ENCODE data around the gene INIP.
A peak's percentile ranks its signal among the peaks of the same experiment; 100 is the strongest.

INIP gene

GRCh38 chr9:112669326-112669725 lies 48.6 kb downstream of the INIP start:
- no peak for DNase-seq

- DNase-seq = no peak
These were observed 52.6 kb downstream of the INIP start for GRCh38 chr9:112665347-112665746.

DNA sequence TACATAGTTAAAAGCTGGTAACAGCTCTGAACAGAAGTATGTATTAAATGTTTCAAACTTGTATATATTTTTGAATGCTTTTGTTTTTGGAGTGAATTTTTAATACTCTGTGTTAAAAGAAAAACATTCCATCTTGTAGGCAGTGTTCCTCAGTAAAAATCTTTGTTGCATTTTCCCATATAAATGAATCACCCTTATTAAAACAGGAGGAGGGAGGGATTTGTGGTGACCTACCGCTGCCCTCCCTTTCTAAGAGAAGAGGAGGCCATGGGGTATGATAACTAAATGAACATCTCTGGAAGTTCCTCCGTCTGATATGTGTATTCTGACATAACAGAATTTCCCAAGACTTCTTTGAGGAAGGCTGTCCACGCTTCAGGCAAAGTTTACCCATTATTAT lies 53.4 kb downstream of the INIP start:
- DNase-seq = no peak

GRCh38 chr9:112663681-112664080 lies 54.2 kb downstream of the INIP start:
- no peak for DNase-seq

GRCh38 chr9:112659906-112660305 lies 58.0 kb downstream of the INIP start:
- no peak for DNase-seq

DNA sequence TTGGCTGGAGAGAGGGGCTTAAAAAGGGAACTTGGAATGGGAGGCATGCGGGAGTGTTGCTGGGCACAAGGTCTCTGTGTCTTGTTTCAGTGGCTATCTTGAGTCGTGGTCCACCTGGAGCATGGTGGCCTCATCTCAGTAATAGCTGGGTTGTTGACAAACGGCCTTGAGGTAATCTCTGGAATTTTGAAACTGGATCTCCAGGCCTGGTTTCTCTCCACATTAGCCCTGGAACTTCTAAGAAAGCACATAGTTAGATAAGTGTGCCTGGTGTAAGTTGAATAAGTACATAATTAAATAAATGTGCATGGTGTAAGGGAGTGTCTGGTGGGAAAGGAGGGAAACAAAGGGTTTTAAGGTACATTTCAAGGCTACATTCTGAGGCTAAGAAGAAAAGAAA lies 62.2 kb downstream of the INIP start:
- DNase-seq = peak; percentile 88

DNA sequence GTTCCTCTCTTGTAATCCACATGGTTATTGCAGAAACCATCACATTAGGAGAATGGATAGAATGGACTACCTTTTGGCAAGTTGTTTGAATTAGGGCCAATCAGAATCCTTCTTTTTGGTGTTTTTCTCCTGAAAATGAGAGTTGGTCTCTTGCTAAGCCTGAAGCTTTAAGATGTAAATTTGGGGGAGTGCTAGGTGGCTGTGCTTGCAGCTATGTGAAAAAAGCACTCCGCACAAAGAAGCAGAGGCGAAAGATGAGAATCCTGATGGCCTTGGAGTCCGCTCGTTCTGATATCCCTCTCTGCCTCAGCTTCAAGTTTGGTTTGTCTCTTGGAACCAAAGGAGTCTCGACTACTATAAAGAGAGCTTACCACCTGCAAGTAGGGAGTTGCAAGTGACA lies 63.6 kb downstream of the INIP start:
- no peak for DNase-seq

GRCh38 chr9:112648624-112649023 lies 69.3 kb downstream of the INIP start:
- no peak for DNase-seq

DNA sequence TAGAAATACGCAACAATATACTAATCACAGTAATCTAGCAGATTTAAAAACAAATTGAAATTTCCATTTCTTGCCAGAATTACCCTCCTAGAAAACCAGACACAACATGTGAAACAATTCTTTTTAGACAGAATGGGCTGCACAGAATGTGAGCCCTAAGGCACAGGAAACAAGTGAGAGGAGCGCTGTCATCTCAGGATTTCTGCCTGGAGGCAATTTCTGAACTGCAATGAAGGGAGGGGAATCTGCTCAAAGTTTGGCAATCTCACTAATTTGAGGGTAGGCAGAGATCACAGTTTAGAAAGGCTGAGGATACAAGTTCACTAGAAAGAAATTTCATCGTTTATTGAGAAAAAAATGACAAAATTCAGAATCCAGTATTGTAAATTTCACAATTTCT lies 70.3 kb downstream of the INIP start:
- DNase-seq = peak; percentile 61

DNA sequence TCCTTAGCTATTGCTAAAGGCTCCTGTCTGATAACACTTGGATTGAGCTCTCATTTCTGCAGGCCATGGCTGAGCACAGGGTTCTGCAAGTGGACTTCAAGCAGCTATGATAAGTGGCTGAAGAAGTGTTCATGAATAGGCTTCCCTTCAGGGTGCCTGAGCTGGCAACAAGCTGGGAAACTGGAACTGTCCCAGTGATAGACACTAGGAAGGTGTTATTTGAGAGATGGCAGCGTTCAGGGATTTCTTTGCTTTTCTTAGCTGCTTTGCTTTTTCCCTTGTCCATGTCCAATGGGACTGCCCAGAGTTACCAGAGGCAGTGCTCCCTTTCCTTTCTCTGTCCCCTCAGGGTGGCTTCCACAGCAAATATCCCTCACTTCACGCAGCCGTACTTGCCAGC lies 75.8 kb downstream of the INIP start:
- no peak for DNase-seq

GRCh38 chr9:112640311-112640710 lies 77.6 kb downstream of the INIP start:
- DNase-seq = no peak

Data from islet precursor cell (in vitro differentiated cells).